Measurements from ENCODE around the gene KAT6B.

- TF ChIP-seq CTCF (IDR thresholded peaks at IDR 0.05; ENCODE audit: poor library complexity, severe bottlenecking), result no peak
- no peak for TF ChIP-seq EP300 (conservative IDR thresholded peaks at IDR 0.05; ENCODE audit: poor library complexity, severe bottlenecking)
- TF ChIP-seq TAF1 (IDR thresholded peaks at IDR 0.05; ENCODE audit: low read depth), result no peak
- no peak for TF ChIP-seq POLR2AphosphoS5 (IDR thresholded peaks at IDR 0.05)
- no peak for TF ChIP-seq EZH2 (IDR thresholded peaks at IDR 0.05; ENCODE audit: borderline replicate concordance, insufficient read depth, low read length, poor library complexity, severe bottlenecking)
- TF ChIP-seq RAD21 (conservative IDR thresholded peaks at IDR 0.05), result no peak
Measured at GRCh38 chr10:74922921-74923320, 96.5 kb downstream of the KAT6B start.
